Upper lobe of left lung (tissue), 4 donors: ENCODE data around the gene IGFLR1.

Experiments used
- EP300 ChIP-seq, 4 donors: sonication (generic); formaldehyde crosslinking; IDR thresholded peaks; one replicate each; pipeline ENCODE4 v1.5.1; 2017; ENCODE audit warnings: antibody characterized with exemption in 4 of 4, control low read depth in 2 of 4
- POLR2A ChIP-seq, 4 donors: fragments of 450-650 bp; IDR thresholded peaks; one replicate each; pipeline ENCODE4 v1.5.1; 2016 to 2017; ENCODE audit warnings: antibody characterized with exemption in 4 of 4, mild to moderate bottlenecking in 2 of 4
- TF ChIP-seq, protein P1 (sequence below), 6 experiments: fragments of 450-650 bp in 4 of 6; fragments of 200-600 bp in 2 of 6; sonication (generic) in 2 of 6; IDR thresholded peaks; one replicate each; pipeline ENCODE4 v1.5.1; 2016 to 2019; ENCODE audit warnings: antibody characterized with exemption in 6 of 6

DNA sequence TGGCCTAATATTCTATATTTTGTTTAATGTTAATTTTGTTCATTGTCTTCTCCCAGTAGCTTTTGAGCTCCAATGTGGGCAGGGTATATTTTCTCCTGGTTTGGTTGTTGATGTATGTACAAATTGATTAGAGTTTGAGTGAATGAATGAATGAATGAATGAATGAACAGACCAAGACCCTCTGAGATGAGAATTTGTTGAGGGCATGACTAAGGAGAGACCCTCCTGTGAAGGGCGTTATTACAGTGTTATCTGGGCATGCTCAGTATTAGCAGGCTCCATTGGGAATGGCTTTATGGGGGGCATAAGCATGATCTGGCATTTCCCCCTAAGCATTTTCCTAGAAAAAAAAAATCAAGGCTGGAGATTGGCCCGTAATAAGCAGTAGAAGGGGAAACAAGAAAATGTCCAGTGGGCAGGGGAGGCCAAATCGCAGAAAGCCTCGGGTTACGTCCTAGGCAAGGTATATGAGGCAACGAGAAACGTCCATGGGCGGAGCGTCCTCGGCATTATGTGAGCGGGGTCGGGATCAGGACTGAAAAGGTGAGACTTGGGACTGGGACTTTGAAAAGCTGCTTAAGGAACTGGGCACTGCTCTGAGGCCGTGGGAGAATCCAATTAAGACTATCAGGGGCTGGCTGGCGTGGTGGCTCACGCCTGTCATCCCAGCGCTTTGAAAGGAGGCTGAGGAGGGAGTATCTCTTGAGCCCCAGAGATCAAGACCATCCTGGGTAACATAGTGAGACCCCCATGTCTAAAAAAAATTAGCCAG is 32.2 kb upstream of the IGFLR1 start:
- TF ChIP-seq, protein P1, sequence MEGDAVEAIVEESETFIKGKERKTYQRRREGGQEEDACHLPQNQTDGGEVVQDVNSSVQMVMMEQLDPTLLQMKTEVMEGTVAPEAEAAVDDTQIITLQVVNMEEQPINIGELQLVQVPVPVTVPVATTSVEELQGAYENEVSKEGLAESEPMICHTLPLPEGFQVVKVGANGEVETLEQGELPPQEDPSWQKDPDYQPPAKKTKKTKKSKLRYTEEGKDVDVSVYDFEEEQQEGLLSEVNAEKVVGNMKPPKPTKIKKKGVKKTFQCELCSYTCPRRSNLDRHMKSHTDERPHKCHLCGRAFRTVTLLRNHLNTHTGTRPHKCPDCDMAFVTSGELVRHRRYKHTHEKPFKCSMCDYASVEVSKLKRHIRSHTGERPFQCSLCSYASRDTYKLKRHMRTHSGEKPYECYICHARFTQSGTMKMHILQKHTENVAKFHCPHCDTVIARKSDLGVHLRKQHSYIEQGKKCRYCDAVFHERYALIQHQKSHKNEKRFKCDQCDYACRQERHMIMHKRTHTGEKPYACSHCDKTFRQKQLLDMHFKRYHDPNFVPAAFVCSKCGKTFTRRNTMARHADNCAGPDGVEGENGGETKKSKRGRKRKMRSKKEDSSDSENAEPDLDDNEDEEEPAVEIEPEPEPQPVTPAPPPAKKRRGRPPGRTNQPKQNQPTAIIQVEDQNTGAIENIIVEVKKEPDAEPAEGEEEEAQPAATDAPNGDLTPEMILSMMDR (IDR thresholded peaks at IDR 0.05), result no peak
- TF ChIP-seq POLR2A (IDR thresholded peaks at IDR 0.05) (no peak), EP300 (IDR thresholded peaks at IDR 0.05) (no peak)
